ENCODE results near the gene NAGS.
"Not testable (repeated sequence)": the region's sequence is repeated elsewhere in the genome, so short reads cannot be mapped to it uniquely, and the experiment has no call there.

Gene NAGS

GRCh38 chr17:43983515-43984411 is 20.7 kb upstream of the NAGS start:
- DNase-seq (ENCODE audit: low spot score) = no peak

GRCh38 chr17:43984521-43984920 is 19.9 kb upstream of the NAGS start:
- DNase-seq (ENCODE audit: low spot score) = no peak

GRCh38 chr17:43986225-43986981 is 18.0 kb upstream of the NAGS start:
- no peak for DNase-seq (ENCODE audit: low spot score)

- DNase-seq (ENCODE audit: low spot score) = no peak
These were observed 17.0 kb upstream of the NAGS start for GRCh38 chr17:43987131-43988021.

GRCh38 chr17:43988301-43988700 is 16.1 kb upstream of the NAGS start:
- no peak for DNase-seq (ENCODE audit: low spot score)

GRCh38 chr17:43992641-43993040 is 11.8 kb upstream of the NAGS start:
- DNase-seq (ENCODE audit: low spot score) = no peak

GRCh38 chr17:43994272-43995149 is 9.9 kb upstream of the NAGS start:
- DNase-seq (ENCODE audit: low spot score) = peak; percentile 85

- DNase-seq (ENCODE audit: low spot score) = no peak
These were observed 9.3 kb upstream of the NAGS start for GRCh38 chr17:43995150-43995471.

- DNase-seq (ENCODE audit: low spot score) = not testable (repeated sequence)
These were observed 7.2 kb upstream of the NAGS start for GRCh38 chr17:43997180-43997579.

GRCh38 chr17:43998552-43998951 is 5.9 kb upstream of the NAGS start:
- DNase-seq (ENCODE audit: low spot score) = no peak

GRCh38 chr17:43999024-43999423 is 5.4 kb upstream of the NAGS start:
- no peak for DNase-seq (ENCODE audit: low spot score)

- no peak for DNase-seq (ENCODE audit: low spot score)
These were observed 4.1 kb upstream of the NAGS start for GRCh38 chr17:44000141-44000860.

GRCh38 chr17:44000871-44001460 is 3.5 kb upstream of the NAGS start:
- no peak for DNase-seq (ENCODE audit: low spot score)

GRCh38 chr17:44001461-44001920 is 2.9 kb upstream of the NAGS start:
- no peak for DNase-seq (ENCODE audit: low spot score)

GRCh38 chr17:44002141-44002848 is 2.1 kb upstream of the NAGS start:
- DNase-seq (ENCODE audit: low spot score) = peak; percentile 54

GRCh38 chr17:44004761-44005526 is 522 bp downstream of the NAGS start:
- DNase-seq (ENCODE audit: low spot score) = no peak

- DNase-seq (ENCODE audit: low spot score) = no peak
These were observed 1.3 kb downstream of the NAGS start for GRCh38 chr17:44005527-44006271.

- DNase-seq (ENCODE audit: low spot score) = no peak
These were observed 1.8 kb downstream of the NAGS start for GRCh38 chr17:44006272-44006597.
